GM23338 (cell line): ENCODE data around the gene KRTAP5-3. TPM values are rescaled to one million over a fixed set of nuclear protein-coding genes. Genes with fewer than 3 reads are reported as not detected.
A peak's percentile ranks its signal among the peaks of the same experiment; 100 is the strongest.
"Not testable (repeated sequence)": the region's sequence is repeated elsewhere in the genome, so short reads cannot be mapped to it uniquely, and the experiment has no call there.

ENCODE experiments used
- ATAC-seq: fragments of 200-7000 bp; cut with Tn5 transposase; 3 replicates; pipeline ENCODE4 v1.9.1; 2020
- DNase-seq: peaks from one replicate; pipeline ENCODE4 v3.0.0-alpha.2; 2015; ENCODE audit warnings: low spot score
- H2AFZ ChIP-seq: fragments of 200-600 bp; sonication (generic); 2 replicates; pipeline ENCODE4 v1.8.0; 2016; ENCODE audit warnings: antibody characterized with exemption, mild to moderate bottlenecking, moderate library complexity
- H3F3A ChIP-seq: fragments of 200-600 bp; sonication (generic); replicated peaks from 2 replicates; pipeline ENCODE4 v1.8.0; 2017; ENCODE audit warnings: antibody characterized with exemption, mixed run types, low read depth
- H3K27ac ChIP-seq: fragments of 200-600 bp; sonication (generic); 2 replicates; pipeline ENCODE4 v1.6.1; 2016; ENCODE audit warnings: low read depth
- H3K27me3 ChIP-seq: fragments of 200-600 bp; sonication (generic); 2 replicates; pipeline ENCODE4 v1.8.0; 2016; ENCODE audit warnings: mild to moderate bottlenecking, mixed run types, moderate library complexity; ENCODE audit not compliant: insufficient read depth
- H3K36me3 ChIP-seq: fragments of 200-600 bp; sonication (generic); 2 replicates; pipeline ENCODE4 v1.8.0; 2016; ENCODE audit warnings: mild to moderate bottlenecking; ENCODE audit not compliant: insufficient read depth
- H3K4me1 ChIP-seq: fragments of 200-600 bp; sonication (generic); 2 replicates; pipeline ENCODE4 v1.8.0; 2016; ENCODE audit warnings: mild to moderate bottlenecking, moderate library complexity; ENCODE audit not compliant: insufficient read depth
- H3K4me2 ChIP-seq: fragments of 200-600 bp; sonication (generic); 2 replicates; pipeline ENCODE4 v1.7.1; 2017; ENCODE audit warnings: mixed run types
- H3K4me3 ChIP-seq: fragments of 200-600 bp; sonication (generic); 2 replicates; pipeline ENCODE4 v1.6.1; 2016; ENCODE audit warnings: mixed run types
- H3K79me2 ChIP-seq: fragments of 200-600 bp; sonication (generic); replicated peaks from 2 replicates; pipeline ENCODE4 v1.8.0; 2017; ENCODE audit warnings: mild to moderate bottlenecking; ENCODE audit not compliant: insufficient read depth
- H3K9me2 ChIP-seq: fragments of 200-600 bp; sonication (generic); 2 replicates; pipeline ENCODE4 v1.8.0; 2017; ENCODE audit not compliant: insufficient read depth
- H4K20me1 ChIP-seq: fragments of 200-600 bp; sonication (generic); replicated peaks from 2 replicates; pipeline ENCODE4 v1.8.0; 2017; ENCODE audit warnings: mild to moderate bottlenecking; ENCODE audit not compliant: insufficient read depth
- H3K27ac Mint-ChIP-seq: 2 replicates; pipeline ENCODE4 v1.8.0; 2020; ENCODE audit warnings: inconsistent platforms, mild to moderate bottlenecking, moderate library complexity, mixed read lengths
- H3K27me3 Mint-ChIP-seq: 3 replicates; pipeline ENCODE4 v1.8.0; 2022; ENCODE audit warnings: low read depth, mild to moderate bottlenecking, moderate library complexity, mixed read lengths, inconsistent platforms; ENCODE audit not compliant: insufficient read depth, poor library complexity
- H3K36me3 Mint-ChIP-seq: 3 replicates; pipeline ENCODE4 v1.8.0; 2021; ENCODE audit warnings: low read depth, mild to moderate bottlenecking, inconsistent platforms, moderate library complexity, mixed read lengths
- H3K4me1 Mint-ChIP-seq: 3 replicates; pipeline ENCODE4 v1.8.0; 2020; ENCODE audit warnings: mild to moderate bottlenecking, inconsistent platforms, mixed read lengths
- H3K4me3 Mint-ChIP-seq: 3 replicates; pipeline ENCODE4 v1.8.0; 2021; ENCODE audit warnings: moderate library complexity, mild to moderate bottlenecking, inconsistent platforms, mixed read lengths
- H3K9me3 Mint-ChIP-seq: 3 replicates; pipeline ENCODE4 v1.8.0; 2020; ENCODE audit warnings: moderate library complexity, mild to moderate bottlenecking, inconsistent platforms, mixed read lengths
- CTCF ChIP-seq, 2 experiments: fragments of 200-600 bp in 1 of 2; sonication (generic) in 1 of 2; conservative IDR thresholded peaks; 2 replicates each; pipeline versions ENCODE4 v1.5.1 to v1.6.1; 2016 to 2017; ENCODE audit warnings: antibody characterized with exemption in 2 of 2, low read depth in 2 of 2, mild to moderate bottlenecking in 2 of 2, moderate library complexity in 1 of 2
- EZH2phosphoT487 ChIP-seq: fragments of 200-600 bp; sonication (generic); IDR thresholded peaks from one replicate; pipeline ENCODE4 v1.8.1; 2018; ENCODE audit warnings: antibody characterized with exemption; ENCODE audit not compliant: unreplicated experiment
- POLR2AphosphoS5 ChIP-seq: IDR thresholded peaks from 2 replicates; pipeline ENCODE4 v1.6.1; 2016; ENCODE audit warnings: antibody characterized with exemption, low read depth
- STAT1 ChIP-seq: IDR thresholded peaks from one replicate; pipeline ENCODE4 v1.6.1; 2016; ENCODE audit warnings: antibody characterized with exemption; ENCODE audit not compliant: unreplicated experiment
- ZNF114 ChIP-seq: fragments of 250-450 bp; sonication (Bioruptor Pico); IDR thresholded peaks from 2 replicates; pipeline ENCODE4 v1.5.0; 2020; ENCODE audit warnings: mild to moderate bottlenecking, moderate library complexity
- ZNF462 ChIP-seq: fragments of 250-450 bp; sonication (Bioruptor Pico); IDR thresholded peaks from 2 replicates; pipeline ENCODE4 v1.5.0; 2020; ENCODE audit warnings: mild to moderate bottlenecking, moderate library complexity
- polyA plus RNA-seq: library from polyadenylated mRNA; unstranded; fragments of >200 nt; fragmentation: Nextera tagmentation; extraction: Ambion mirVana; gene quantifications from 2 replicates; pipeline ENCODE4 v1.2.1, GENCODE V29; 2016
- total RNA-seq: library from RNA; depleted of rRNA; stranded (reverse); fragments of >200 nt; shearing (Covaris generic); gene quantifications from 2 replicates; pipeline ENCODE4 v1.2.3, GENCODE V29; 2014

Gene KRTAP5-3
- total and polyA plus RNA-seq, 2 experiments from 2014 or later, result not detected

GRCh38 chr11:1603629-1604028 lies 4.6 kb downstream of the KRTAP5-3 start (continued):
- TF ChIP-seq ZNF462 (CRISPR knock-in tag), result no peak

- not testable (repeated sequence) for H3F3A ChIP-seq, H3K27me3 ChIP-seq, H3K4me3 ChIP-seq, DNase-seq, H3K4me2 ChIP-seq, H3K79me2 ChIP-seq, H3K9me2 ChIP-seq, H3K27ac ChIP-seq, H3K4me3 Mint-ChIP-seq, H3K36me3 Mint-ChIP-seq, H4K20me1 ChIP-seq, H3K4me1 ChIP-seq, H3K27ac Mint-ChIP-seq, H2AFZ ChIP-seq, H3K36me3 ChIP-seq, ATAC-seq
- Mint-ChIP-seq H3K9me3 (peaks cover 22% of the 10 kb centered on the region; the same call in 2 of the 3 replicates), H3K27me3 (peaks cover 12% of the 10 kb centered on the region), H3K4me1 (peaks cover 19% of the 10 kb centered on the region)
Observed at GRCh38 chr11:1601663-1602062, 6.6 kb downstream of the KRTAP5-3 start.

- H3K36me3 Mint-ChIP-seq, result peaks cover 5% of the 10 kb centered on the region; the same call in 1 of the 3 replicates
- no peak for DNase-seq
- Histone ChIP-seq H4K20me1 (no peaks in the 10 kb centered on the region), H3K36me3 (no peaks in the 10 kb centered on the region), H3K79me2 (no peaks in the 10 kb centered on the region), H2AFZ (no peak overlapping the region), H3K4me2 (peak overlapping the region; percentile 23; the same call in 1 of the 2 replicates), H3K9me2 (no peaks in the 10 kb centered on the region), H3K27ac (no peak overlapping the region), H3K4me3 (no peak overlapping the region), H3K27me3 (no peaks in the 10 kb centered on the region), H3K4me1 (peaks cover 17% of the 10 kb centered on the region), H3F3A (peaks cover 13% of the 10 kb centered on the region; the same call in 1 of the 2 replicates)
- H3K4me1 Mint-ChIP-seq, result peaks cover 27% of the 10 kb centered on the region
- ATAC-seq, result no peak
- peaks cover 22% of the 10 kb centered on the region; the same call in 2 of the 3 replicates for H3K9me3 Mint-ChIP-seq
- H3K27ac Mint-ChIP-seq, result no peak overlapping the region
- peaks cover 13% of the 10 kb centered on the region for H3K27me3 Mint-ChIP-seq
- H3K4me3 Mint-ChIP-seq, result no peak overlapping the region
- TF ChIP-seq EZH2phosphoT487 (no peak), ZNF114 (CRISPR knock-in tag) (no peak), POLR2AphosphoS5 (no peak), CTCF (conservative IDR thresholded peaks at IDR 0.05; ENCODE audit: low read depth in 2 of 2) (no peak), STAT1 (no peak)
Observed at GRCh38 chr11:1600626-1601025, 7.6 kb downstream of the KRTAP5-3 start.
